Lower leg skin (tissue), 3 donors: ENCODE measurements around the gene NCKAP5.

Source experiments
- CTCF ChIP-seq, 3 donors: fragments of 450-650 bp; IDR thresholded peaks; one replicate each; pipeline ENCODE4 v1.5.1; 2016; ENCODE audit warnings: antibody characterized with exemption in 3 of 3, mild to moderate bottlenecking in 3 of 3, moderate library complexity in 2 of 3
- POLR2A ChIP-seq, 2 donors: fragments of 450-650 bp; IDR thresholded peaks; one replicate each; pipeline ENCODE4 v1.6.1; 2016 to 2017; ENCODE audit warnings: antibody characterized with exemption in 2 of 2, mild to moderate bottlenecking in 1 of 2, moderate library complexity in 1 of 2

- TF ChIP-seq CTCF (IDR thresholded peaks at IDR 0.05) = no peak
- TF ChIP-seq POLR2A (IDR thresholded peaks at IDR 0.05) = no peak
These were observed 37.5 kb upstream of the NCKAP5 start for GRCh38 chr2:133605766-133606137.
